ENCODE results near the gene CCDC63.

CCDC63 gene

GRCh38 chr12:110920324-110920910, 73.6 kb downstream of the CCDC63 start, which contains the start of gene MYL2:
Gene MYL2, minus strand, starts transcription at chr12:110920579. Its CDS starts 50 bp downstream, at chr12:110920529.
- in situ Hi-C loops (cut with MboI; ENCODE audit: low sequenced_read_pairs): no loop called here

GRCh38 chr12:110921262-110921661, 74.5 kb downstream of the CCDC63 start:
- in situ Hi-C loops (cut with MboI; ENCODE audit: low sequenced_read_pairs): no loop called here

- in situ Hi-C loops (cut with MboI; ENCODE audit: low sequenced_read_pairs): no loop called here
These were observed 75.9 kb downstream of the CCDC63 start for GRCh38 chr12:110922652-110923051.

- in situ Hi-C loops (cut with MboI; ENCODE audit: low sequenced_read_pairs): no loop called here
These were observed 76.4 kb downstream of the CCDC63 start for GRCh38 chr12:110923192-110923591.

GRCh38 chr12:110923692-110924334, 77.0 kb downstream of the CCDC63 start:
- in situ Hi-C loops (cut with MboI; ENCODE audit: low sequenced_read_pairs): no loop called here

GRCh38 chr12:110927546-110927945, 80.8 kb downstream of the CCDC63 start:
- in situ Hi-C loops (cut with MboI; ENCODE audit: low sequenced_read_pairs): no loop called here

- in situ Hi-C loops (cut with MboI; ENCODE audit: low sequenced_read_pairs): no loop called here
These were observed 81.9 kb downstream of the CCDC63 start for GRCh38 chr12:110928700-110929099.

GRCh38 chr12:110929818-110930217, 83.0 kb downstream of the CCDC63 start:
- in situ Hi-C loops (cut with MboI; ENCODE audit: low sequenced_read_pairs): no loop called here

GRCh38 chr12:110930348-110931314, 83.8 kb downstream of the CCDC63 start:
- in situ Hi-C loops (cut with MboI; ENCODE audit: low sequenced_read_pairs): no loop called here

- in situ Hi-C loops (cut with MboI; ENCODE audit: low sequenced_read_pairs): no loop called here
These were observed 84.5 kb downstream of the CCDC63 start for GRCh38 chr12:110931315-110931728.

- in situ Hi-C loops (cut with MboI; ENCODE audit: low sequenced_read_pairs): no loop called here
These were observed 85.3 kb downstream of the CCDC63 start for GRCh38 chr12:110932046-110932445.

- in situ Hi-C loops (cut with MboI; ENCODE audit: low sequenced_read_pairs): no loop called here
These were observed 86.7 kb downstream of the CCDC63 start for GRCh38 chr12:110933326-110933974.

GRCh38 chr12:110934093-110934852, 87.5 kb downstream of the CCDC63 start:
- in situ Hi-C loops (cut with MboI; ENCODE audit: low sequenced_read_pairs): no loop called here

- in situ Hi-C loops (cut with MboI; ENCODE audit: low sequenced_read_pairs): no loop called here
These were observed 88.8 kb downstream of the CCDC63 start for GRCh38 chr12:110935588-110935987.

GRCh38 chr12:110936367-110937103, 89.7 kb downstream of the CCDC63 start:
- in situ Hi-C loops (cut with MboI; ENCODE audit: low sequenced_read_pairs): no loop called here

- in situ Hi-C loops (cut with MboI; ENCODE audit: low sequenced_read_pairs): no loop called here
These were observed 90.4 kb downstream of the CCDC63 start for GRCh38 chr12:110937104-110937641.

- in situ Hi-C loops (cut with MboI; ENCODE audit: low sequenced_read_pairs): no loop called here
These were observed 93.5 kb downstream of the CCDC63 start for GRCh38 chr12:110940296-110940695.

- in situ Hi-C loops (cut with MboI; ENCODE audit: low sequenced_read_pairs): no loop called here
These were observed 94.1 kb downstream of the CCDC63 start for GRCh38 chr12:110940933-110941332.

GRCh38 chr12:110941391-110941790, 94.6 kb downstream of the CCDC63 start:
- in situ Hi-C loops (cut with MboI; ENCODE audit: low sequenced_read_pairs): no loop called here

All from hTERT RPE-1 (cell line).